EL (cell line): ENCODE measurements around the gene DIAPH2.
"Not testable (repeated sequence)": the region's sequence is repeated elsewhere in the genome, so short reads cannot be mapped to it uniquely, and the experiment has no call there.

Experiments
- DNase-seq: peaks from one replicate; pipeline ENCODE4 v3.0.0-alpha.2; 2016

DIAPH2 gene

GRCh38 chrX:96684339-96685209, at the start of gene DIAPH2:
Gene DIAPH2, plus strand, starts transcription at chrX:96684842.
- DNase-seq: peak; percentile 79

- no peak for DNase-seq
These were observed 34.6 kb upstream of the DIAPH2 start for GRCh38 chrX:96650023-96650422.

GRCh38 chrX:96655947-96656623, 28.6 kb upstream of the DIAPH2 start:
- no peak for DNase-seq

- DNase-seq: no peak
These were observed 2.1 kb upstream of the DIAPH2 start for GRCh38 chrX:96682516-96682915.

GRCh38 chrX:96683997-96684338, 674 bp upstream of the DIAPH2 start:
- no peak for DNase-seq

GRCh38 chrX:96685210-96686099, 813 bp downstream of the DIAPH2 start:
- peak; percentile 51 for DNase-seq

- no peak for DNase-seq
These were observed 3.1 kb downstream of the DIAPH2 start for GRCh38 chrX:96687776-96688175.

GRCh38 chrX:96688789-96689188, 4.1 kb downstream of the DIAPH2 start:
- DNase-seq: no peak

- DNase-seq: no peak
These were observed 5.3 kb downstream of the DIAPH2 start for GRCh38 chrX:96689991-96690390.

GRCh38 chrX:96692454-96692853, 7.8 kb downstream of the DIAPH2 start:
- DNase-seq: no peak

- DNase-seq: no peak
These were observed 8.2 kb downstream of the DIAPH2 start for GRCh38 chrX:96692890-96693289.

- DNase-seq: no peak
These were observed 8.8 kb downstream of the DIAPH2 start for GRCh38 chrX:96693407-96693806.

- DNase-seq: no peak
These were observed 11.8 kb downstream of the DIAPH2 start for GRCh38 chrX:96696462-96696861.

- no peak for DNase-seq
These were observed 16.0 kb downstream of the DIAPH2 start for GRCh38 chrX:96700625-96701024.

GRCh38 chrX:96703379-96703778, 18.7 kb downstream of the DIAPH2 start:
- no peak for DNase-seq

- peak; percentile 20 for DNase-seq
These were observed 19.2 kb downstream of the DIAPH2 start for GRCh38 chrX:96703816-96704215.

- DNase-seq: peak; percentile 3
These were observed 20.0 kb downstream of the DIAPH2 start for GRCh38 chrX:96704629-96705028.

GRCh38 chrX:96705905-96706304, 21.3 kb downstream of the DIAPH2 start:
- DNase-seq: no peak

- DNase-seq: no peak
These were observed 23.2 kb downstream of the DIAPH2 start for GRCh38 chrX:96707804-96708203.

- no peak for DNase-seq
These were observed 25.4 kb downstream of the DIAPH2 start for GRCh38 chrX:96710031-96710430.

GRCh38 chrX:96713303-96713702, 28.7 kb downstream of the DIAPH2 start:
- DNase-seq: no peak

GRCh38 chrX:96714393-96714792, 29.8 kb downstream of the DIAPH2 start:
- not testable (repeated sequence) for DNase-seq

GRCh38 chrX:96715481-96715880, 30.8 kb downstream of the DIAPH2 start:
- peak; percentile 13 for DNase-seq
